ENCODE results near the gene SLC25A42. TPM values are rescaled to one million over a fixed set of nuclear protein-coding genes. Genes with fewer than 3 reads are reported as not detected.
"Not testable (repeated sequence)": the region's sequence is repeated elsewhere in the genome, so short reads cannot be mapped to it uniquely, and the experiment has no call there.

Gene SLC25A42
- polyA plus RNA-seq (2012; ENCODE audit: low read depth, missing spikeins): 8.0 TPM

DNA sequence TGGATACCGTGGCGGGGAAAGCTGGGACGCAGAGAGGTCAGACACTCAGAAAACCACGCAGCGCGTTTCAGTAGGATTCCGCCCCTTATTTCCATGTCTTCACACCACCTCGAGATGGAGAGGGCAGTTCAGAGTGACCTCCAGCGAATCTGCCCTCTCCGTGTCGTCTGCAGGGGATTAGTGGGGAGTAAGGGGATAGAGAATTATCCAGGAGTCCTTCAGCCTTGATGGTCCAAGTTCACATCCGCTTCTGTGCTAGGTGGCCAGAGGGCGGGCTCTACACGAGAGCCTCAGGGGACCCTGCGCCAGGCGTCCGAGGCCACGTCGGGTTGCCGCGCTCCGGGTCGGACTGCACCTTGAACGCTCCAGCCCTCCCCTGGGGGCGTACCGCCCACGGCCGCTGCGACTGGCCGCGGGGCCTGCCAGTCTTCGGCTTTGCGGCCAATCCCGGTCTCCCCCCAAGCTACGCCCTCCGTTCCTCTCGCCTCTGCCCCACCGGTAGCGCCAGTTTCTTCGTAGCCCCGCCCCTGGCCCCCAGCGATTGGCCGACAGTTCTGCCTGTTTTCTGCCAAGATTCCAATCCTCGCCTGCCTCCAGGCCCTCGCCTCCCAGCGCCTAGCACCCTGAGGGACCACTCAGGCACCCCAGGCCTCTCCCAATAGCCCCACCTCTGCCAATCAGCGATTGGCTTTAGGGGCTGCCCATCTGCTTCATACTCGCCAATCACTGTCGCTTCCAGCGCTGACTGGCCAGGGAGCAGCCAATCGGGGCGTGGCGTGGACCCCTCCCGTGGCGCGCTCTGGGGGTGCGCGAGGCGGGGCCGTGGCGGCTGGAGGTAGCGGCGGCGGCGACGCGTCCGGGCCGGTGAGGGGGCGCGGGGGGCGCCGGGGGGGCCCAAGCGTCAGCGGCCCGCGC lies at the start of gene SLC25A42:
SLC25A42 (plus strand) TSS at position 812 of the 915 bp plus-strand sequence. CDS start 32,131 bp downstream, outside the sequence.
- peak; percentile 100 for DNase-seq (ENCODE audit: insufficient read length, low spot score)
- peak; percentile 100 for FAIRE-seq
- TF ChIP-seq TAF1 (IDR thresholded peaks at IDR 0.05; ENCODE audit: low read depth, low read length) (no peak), POLR2A (IDR thresholded peaks at IDR 0.05; ENCODE audit: low read depth, low read length) (no peak), POU2F2 (IDR thresholded peaks at IDR 0.05; ENCODE audit: low read depth, low read length) (no peak), PAX5 (IDR thresholded peaks at IDR 0.05; ENCODE audit: insufficient read depth, low read length, severe bottlenecking) (no peak), POLR2AphosphoS5 (IDR thresholded peaks at IDR 0.05; ENCODE audit: low read depth, low read length) (no peak), SPI1 (IDR thresholded peaks at IDR 0.05; ENCODE audit: low read depth, low read length) (no peak)

GRCh38 chr19:19021115-19021514 lies 42.7 kb upstream of the SLC25A42 start:
- FAIRE-seq: no peak
- no peak for TF ChIP-seq POLR2A (IDR thresholded peaks at IDR 0.05; ENCODE audit: low read depth, low read length)
- no peak for TF ChIP-seq TAF1 (IDR thresholded peaks at IDR 0.05; ENCODE audit: low read depth, low read length)
- no peak for TF ChIP-seq SPI1 (IDR thresholded peaks at IDR 0.05; ENCODE audit: low read depth, low read length)
- TF ChIP-seq PAX5 (IDR thresholded peaks at IDR 0.05; ENCODE audit: insufficient read depth, low read length, severe bottlenecking): no peak
- TF ChIP-seq POU2F2 (IDR thresholded peaks at IDR 0.05; ENCODE audit: low read depth, low read length): no peak
- no peak for TF ChIP-seq POLR2AphosphoS5 (IDR thresholded peaks at IDR 0.05; ENCODE audit: low read depth, low read length)
- DNase-seq (ENCODE audit: insufficient read length, low spot score): no peak

- TF ChIP-seq PAX5 (IDR thresholded peaks at IDR 0.05; ENCODE audit: insufficient read depth, low read length, severe bottlenecking): no peak
- no peak for TF ChIP-seq TAF1 (IDR thresholded peaks at IDR 0.05; ENCODE audit: low read depth, low read length)
- no peak for TF ChIP-seq POLR2A (IDR thresholded peaks at IDR 0.05; ENCODE audit: low read depth, low read length)
- TF ChIP-seq SPI1 (IDR thresholded peaks at IDR 0.05; ENCODE audit: low read depth, low read length): no peak
- no peak for TF ChIP-seq POLR2AphosphoS5 (IDR thresholded peaks at IDR 0.05; ENCODE audit: low read depth, low read length)
- TF ChIP-seq POU2F2 (IDR thresholded peaks at IDR 0.05; ENCODE audit: low read depth, low read length): no peak
- FAIRE-seq: no peak
- no peak for DNase-seq (ENCODE audit: insufficient read length, low spot score)
These were observed 41.3 kb upstream of the SLC25A42 start for GRCh38 chr19:19022380-19022961.

DNA sequence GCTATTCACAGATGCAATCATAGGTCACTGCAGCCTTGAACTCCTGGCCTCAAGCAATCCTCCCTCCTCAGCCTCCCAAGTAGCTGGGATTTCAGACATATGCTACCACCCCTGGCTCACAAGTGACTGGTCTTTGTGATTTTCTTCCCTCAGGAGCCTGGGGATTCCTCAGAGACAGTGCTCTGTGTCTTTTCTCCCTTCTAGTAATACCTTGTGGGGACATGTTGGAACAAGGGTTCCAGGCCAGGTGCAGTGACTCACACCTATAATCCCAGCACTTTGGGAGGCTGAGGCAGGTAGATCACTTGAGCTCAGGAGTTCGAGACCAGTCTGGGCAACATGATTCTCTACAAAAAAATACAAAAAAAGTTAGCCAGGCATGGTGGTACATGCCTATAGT lies 40.4 kb upstream of the SLC25A42 start:
- DNase-seq (ENCODE audit: insufficient read length, low spot score); FAIRE-seq: not testable (repeated sequence)

- FAIRE-seq (no peak), DNase-seq (ENCODE audit: insufficient read length, low spot score) (no peak)
- TF ChIP-seq TAF1 (IDR thresholded peaks at IDR 0.05; ENCODE audit: low read depth, low read length) (no peak), POLR2AphosphoS5 (IDR thresholded peaks at IDR 0.05; ENCODE audit: low read depth, low read length) (no peak), PAX5 (IDR thresholded peaks at IDR 0.05; ENCODE audit: insufficient read depth, low read length, severe bottlenecking) (no peak), POU2F2 (IDR thresholded peaks at IDR 0.05; ENCODE audit: low read depth, low read length) (no peak), POLR2A (IDR thresholded peaks at IDR 0.05; ENCODE audit: low read depth, low read length) (no peak), SPI1 (IDR thresholded peaks at IDR 0.05; ENCODE audit: low read depth, low read length) (no peak)
These were observed 37.9 kb upstream of the SLC25A42 start for GRCh38 chr19:19025861-19026260.

DNA sequence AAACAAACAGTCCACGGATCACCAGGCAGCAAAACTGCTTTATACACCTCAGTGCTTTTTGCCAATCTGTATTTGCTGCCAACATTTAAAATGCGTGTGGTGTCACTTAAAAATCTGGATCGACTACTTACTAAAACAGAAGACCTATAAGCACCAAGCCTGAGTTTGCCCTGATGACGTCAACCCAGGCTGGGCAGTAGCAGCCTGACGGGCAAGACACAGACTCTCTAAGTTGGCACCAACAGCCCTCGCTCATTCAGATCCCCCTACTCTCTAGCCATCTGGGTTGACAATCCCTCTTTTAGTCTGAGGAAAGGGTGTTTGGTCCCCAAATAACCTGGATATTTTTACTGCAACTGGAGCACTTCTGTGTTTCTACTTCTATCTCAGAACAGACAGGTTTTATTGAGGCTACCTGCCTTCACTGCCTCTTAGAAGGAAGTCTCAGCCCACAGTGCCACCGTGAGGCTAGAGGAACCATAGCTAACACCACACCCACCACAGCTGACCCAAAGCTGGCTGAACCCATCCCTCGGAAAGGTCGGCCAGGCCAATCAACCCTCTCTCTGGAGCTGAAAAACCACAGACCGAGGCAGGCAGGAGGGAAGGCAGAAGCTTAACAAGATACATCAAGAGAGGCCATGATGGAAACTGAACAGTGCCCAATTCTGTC lies 37.4 kb upstream of the SLC25A42 start:
- DNase-seq (ENCODE audit: insufficient read length, low spot score): no peak
- TF ChIP-seq POLR2AphosphoS5 (IDR thresholded peaks at IDR 0.05; ENCODE audit: low read depth, low read length) (no peak), POLR2A (IDR thresholded peaks at IDR 0.05; ENCODE audit: low read depth, low read length) (no peak), TAF1 (IDR thresholded peaks at IDR 0.05; ENCODE audit: low read depth, low read length) (no peak)
- FAIRE-seq: no peak

DNA sequence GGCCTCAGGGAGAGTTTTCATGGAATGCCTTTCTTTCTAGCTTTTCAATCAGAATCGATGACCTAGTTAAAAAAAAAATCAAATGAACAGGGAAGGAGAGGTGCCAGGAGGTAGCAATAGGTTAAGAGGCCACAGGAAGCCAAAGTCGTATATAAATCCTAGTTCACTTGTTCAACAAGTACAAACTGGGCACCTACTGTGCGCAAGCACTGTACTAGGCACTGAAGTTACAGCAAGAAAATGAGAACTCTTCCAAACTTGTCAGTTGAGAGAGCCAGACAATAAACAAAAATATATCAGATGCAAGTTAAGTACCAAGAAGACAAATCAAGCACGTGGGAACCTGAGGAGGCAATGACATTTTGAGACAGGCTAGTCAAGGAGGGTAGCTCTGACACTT lies 36.6 kb upstream of the SLC25A42 start:
- no peak for TF ChIP-seq SPI1 (IDR thresholded peaks at IDR 0.05; ENCODE audit: low read depth, low read length)
- TF ChIP-seq PAX5 (IDR thresholded peaks at IDR 0.05; ENCODE audit: insufficient read depth, low read length, severe bottlenecking): no peak
- TF ChIP-seq POLR2AphosphoS5 (IDR thresholded peaks at IDR 0.05; ENCODE audit: low read depth, low read length): no peak
- TF ChIP-seq POU2F2 (IDR thresholded peaks at IDR 0.05; ENCODE audit: low read depth, low read length): no peak
- TF ChIP-seq POLR2A (IDR thresholded peaks at IDR 0.05; ENCODE audit: low read depth, low read length): no peak
- no peak for TF ChIP-seq TAF1 (IDR thresholded peaks at IDR 0.05; ENCODE audit: low read depth, low read length)
- no peak for DNase-seq (ENCODE audit: insufficient read length, low spot score)
- no peak for FAIRE-seq

DNA sequence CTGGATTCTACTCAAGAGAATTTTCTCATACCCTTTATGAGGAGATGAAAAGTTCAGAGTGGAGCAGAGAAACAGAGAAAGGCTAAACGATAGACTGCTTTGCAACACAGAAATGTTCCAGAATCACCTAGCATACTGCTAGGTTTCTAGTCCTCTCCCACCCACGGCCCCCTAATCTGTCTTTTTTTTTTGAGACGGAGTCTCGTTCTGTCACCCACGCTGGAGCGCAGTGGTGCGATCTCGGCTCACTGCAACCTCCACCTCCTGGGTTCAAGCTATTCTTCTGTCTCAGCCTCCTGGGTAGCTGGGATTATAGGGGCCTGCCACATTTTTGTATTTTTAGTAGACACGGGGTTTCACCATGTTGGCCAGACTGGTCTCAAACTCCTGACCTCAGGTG lies 35.3 kb upstream of the SLC25A42 start:
- no peak for FAIRE-seq
- TF ChIP-seq POU2F2 (IDR thresholded peaks at IDR 0.05; ENCODE audit: low read depth, low read length) (no peak), POLR2A (IDR thresholded peaks at IDR 0.05; ENCODE audit: low read depth, low read length) (no peak), PAX5 (IDR thresholded peaks at IDR 0.05; ENCODE audit: insufficient read depth, low read length, severe bottlenecking) (no peak), SPI1 (IDR thresholded peaks at IDR 0.05; ENCODE audit: low read depth, low read length) (no peak), TAF1 (IDR thresholded peaks at IDR 0.05; ENCODE audit: low read depth, low read length) (no peak), POLR2AphosphoS5 (IDR thresholded peaks at IDR 0.05; ENCODE audit: low read depth, low read length) (no peak)

DNA sequence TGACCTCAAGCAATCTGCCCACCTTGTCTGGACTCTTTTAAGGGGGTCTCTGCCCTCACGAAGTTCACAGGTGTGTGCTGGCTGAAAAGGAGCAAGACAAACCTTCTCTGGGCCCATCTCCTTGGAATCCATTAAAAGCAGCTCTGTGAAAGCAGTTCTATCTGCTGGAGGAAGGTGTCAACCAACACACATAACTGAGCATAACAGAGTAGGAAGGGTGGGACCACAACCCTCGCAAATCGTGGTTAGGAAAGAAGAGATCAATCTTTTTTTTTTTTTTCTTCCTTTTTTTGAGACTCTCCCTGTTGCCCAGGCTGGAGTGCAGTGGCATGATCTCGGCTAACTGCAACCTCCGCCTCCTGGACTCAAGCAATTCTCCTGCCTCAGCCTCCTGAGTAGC lies 31.9 kb upstream of the SLC25A42 start:
- no peak for DNase-seq (ENCODE audit: insufficient read length, low spot score)
- no peak for FAIRE-seq
- TF ChIP-seq TAF1 (IDR thresholded peaks at IDR 0.05; ENCODE audit: low read depth, low read length) (no peak), SPI1 (IDR thresholded peaks at IDR 0.05; ENCODE audit: low read depth, low read length) (no peak), POU2F2 (IDR thresholded peaks at IDR 0.05; ENCODE audit: low read depth, low read length) (no peak)

More for the DNA sequence above, 35.3 kb upstream of the SLC25A42 start:
- no peak for DNase-seq (ENCODE audit: insufficient read length, low spot score)

Data from GM12891 (cell line).